ENCODE results near the gene HEPHL1. TPM values are rescaled to one million over a fixed set of nuclear protein-coding genes. Genes with fewer than 3 reads are reported as not detected.
"Not testable (repeated sequence)": the region's sequence is repeated elsewhere in the genome, so short reads cannot be mapped to it uniquely, and the experiment has no call there.

HEPHL1 gene
- total RNA-seq, 1 donor from 2014 or later: not detected

DNA sequence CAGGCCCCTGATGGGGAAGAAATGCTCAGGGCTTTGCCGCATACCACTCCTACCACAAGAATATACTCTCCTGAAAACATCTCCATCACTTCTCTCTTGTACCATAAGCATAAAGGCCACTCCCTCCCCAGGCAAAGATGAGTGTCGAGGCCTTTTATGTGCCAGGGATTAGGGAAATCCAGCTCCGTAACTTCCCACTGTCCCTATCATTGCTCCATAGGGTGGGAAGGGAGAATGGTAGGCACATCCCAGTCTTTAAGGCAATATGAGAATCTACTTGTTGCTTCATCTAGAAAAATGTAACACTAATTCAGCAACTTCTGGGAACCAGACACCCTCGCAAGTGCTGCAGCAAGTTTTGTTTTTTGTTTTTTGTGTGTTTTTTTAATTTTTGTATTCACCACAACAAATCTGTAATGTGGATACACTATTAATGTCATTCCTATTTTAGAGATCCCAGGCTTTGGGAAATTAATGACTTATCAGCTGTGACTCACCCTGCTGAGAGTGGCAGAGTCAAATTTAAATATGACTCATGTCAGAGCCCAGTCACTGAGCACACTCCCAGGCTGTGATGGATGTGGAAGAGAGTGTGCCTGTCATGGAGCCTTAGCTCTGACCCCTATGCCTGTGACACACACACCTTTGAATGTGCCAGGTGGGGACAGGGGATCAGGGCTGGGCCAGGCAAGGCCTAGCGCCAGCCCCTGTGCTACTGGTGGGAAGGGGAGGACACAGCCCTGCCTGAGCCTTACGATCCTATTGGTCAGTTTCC, 130.9 kb downstream of the HEPHL1 start:
- peak; percentile 84 to 93 for ATAC-seq
- Histone ChIP-seq H3K4me3 (no peak overlapping the region), H3K4me1 (peaks cover 42% of the 10 kb centered on the region), H3K27ac (no peak overlapping the region), H3K36me3 (peaks cover 6% of the 10 kb centered on the region), H3K27me3 (ENCODE audit: low read depth) (no peaks in the 10 kb centered on the region), H3K9me3 (no peaks in the 10 kb centered on the region)
- no peak for DNase-seq
- intact Hi-C loops (cut with DNase I): no loop called here
- TF ChIP-seq, protein P1, sequence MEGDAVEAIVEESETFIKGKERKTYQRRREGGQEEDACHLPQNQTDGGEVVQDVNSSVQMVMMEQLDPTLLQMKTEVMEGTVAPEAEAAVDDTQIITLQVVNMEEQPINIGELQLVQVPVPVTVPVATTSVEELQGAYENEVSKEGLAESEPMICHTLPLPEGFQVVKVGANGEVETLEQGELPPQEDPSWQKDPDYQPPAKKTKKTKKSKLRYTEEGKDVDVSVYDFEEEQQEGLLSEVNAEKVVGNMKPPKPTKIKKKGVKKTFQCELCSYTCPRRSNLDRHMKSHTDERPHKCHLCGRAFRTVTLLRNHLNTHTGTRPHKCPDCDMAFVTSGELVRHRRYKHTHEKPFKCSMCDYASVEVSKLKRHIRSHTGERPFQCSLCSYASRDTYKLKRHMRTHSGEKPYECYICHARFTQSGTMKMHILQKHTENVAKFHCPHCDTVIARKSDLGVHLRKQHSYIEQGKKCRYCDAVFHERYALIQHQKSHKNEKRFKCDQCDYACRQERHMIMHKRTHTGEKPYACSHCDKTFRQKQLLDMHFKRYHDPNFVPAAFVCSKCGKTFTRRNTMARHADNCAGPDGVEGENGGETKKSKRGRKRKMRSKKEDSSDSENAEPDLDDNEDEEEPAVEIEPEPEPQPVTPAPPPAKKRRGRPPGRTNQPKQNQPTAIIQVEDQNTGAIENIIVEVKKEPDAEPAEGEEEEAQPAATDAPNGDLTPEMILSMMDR (IDR thresholded peaks at IDR 0.05): no peak

DNA sequence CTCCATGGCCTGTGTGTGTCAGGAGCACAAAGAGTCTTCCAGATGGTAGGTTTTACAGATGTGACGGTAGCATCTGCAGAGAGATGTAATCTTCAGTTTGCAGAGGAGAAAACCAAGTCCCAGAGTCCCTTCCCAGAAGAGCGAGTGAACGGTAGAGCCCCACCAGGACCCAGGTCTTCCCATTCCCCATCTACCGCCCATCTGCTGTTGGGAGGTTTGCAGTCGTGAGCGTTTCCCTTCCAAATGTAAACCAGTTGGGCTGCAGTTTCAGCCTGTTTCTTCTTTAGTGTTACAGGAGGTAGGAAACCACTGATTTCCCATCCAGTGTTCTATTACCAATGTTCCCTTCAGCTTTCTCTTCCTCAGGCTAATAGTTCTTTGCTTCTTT, 131.5 kb downstream of the HEPHL1 start:
- DNase-seq (no peak), ATAC-seq (no peak)
- Histone ChIP-seq H3K27me3 (ENCODE audit: low read depth) (no peaks in the 10 kb centered on the region), H3K9me3 (no peaks in the 10 kb centered on the region), H3K4me3 (no peak overlapping the region), H3K36me3 (peaks cover 6% of the 10 kb centered on the region), H3K4me1 (peaks cover 42% of the 10 kb centered on the region), H3K27ac (no peak overlapping the region)
- TF ChIP-seq, protein P1 (IDR thresholded peaks at IDR 0.05): no peak
- intact Hi-C loops (cut with DNase I): no loop called here

DNA sequence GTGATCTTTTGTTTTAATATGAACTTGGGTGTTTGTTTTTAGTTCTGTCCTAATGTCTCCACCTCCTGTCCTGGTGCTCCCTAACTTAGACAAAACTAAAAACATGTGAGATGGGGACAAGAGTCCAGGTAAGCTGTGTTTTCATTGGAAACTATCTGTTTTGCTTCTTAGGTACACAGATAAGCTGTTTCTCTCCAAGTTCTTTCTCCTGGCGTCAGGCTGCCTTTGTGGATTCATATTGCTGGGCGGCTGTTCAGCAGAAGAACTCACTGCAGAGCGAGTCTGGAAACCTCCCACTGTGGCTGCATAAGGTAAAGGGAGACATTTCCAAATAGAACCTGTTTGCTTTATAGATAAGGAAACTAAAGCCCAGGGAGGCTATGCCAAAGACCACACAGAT, 132.2 kb downstream of the HEPHL1 start:
- intact Hi-C loops (cut with DNase I): no loop called here
- Histone ChIP-seq H3K36me3 (peaks cover 6% of the 10 kb centered on the region), H3K4me1 (peaks cover 42% of the 10 kb centered on the region), H3K4me3 (no peak overlapping the region), H3K27me3 (ENCODE audit: low read depth) (no peaks in the 10 kb centered on the region), H3K9me3 (no peaks in the 10 kb centered on the region), H3K27ac (no peak overlapping the region)
- DNase-seq: no peak
- ATAC-seq: no peak
- TF ChIP-seq, protein P1 (IDR thresholded peaks at IDR 0.05): no peak

DNA sequence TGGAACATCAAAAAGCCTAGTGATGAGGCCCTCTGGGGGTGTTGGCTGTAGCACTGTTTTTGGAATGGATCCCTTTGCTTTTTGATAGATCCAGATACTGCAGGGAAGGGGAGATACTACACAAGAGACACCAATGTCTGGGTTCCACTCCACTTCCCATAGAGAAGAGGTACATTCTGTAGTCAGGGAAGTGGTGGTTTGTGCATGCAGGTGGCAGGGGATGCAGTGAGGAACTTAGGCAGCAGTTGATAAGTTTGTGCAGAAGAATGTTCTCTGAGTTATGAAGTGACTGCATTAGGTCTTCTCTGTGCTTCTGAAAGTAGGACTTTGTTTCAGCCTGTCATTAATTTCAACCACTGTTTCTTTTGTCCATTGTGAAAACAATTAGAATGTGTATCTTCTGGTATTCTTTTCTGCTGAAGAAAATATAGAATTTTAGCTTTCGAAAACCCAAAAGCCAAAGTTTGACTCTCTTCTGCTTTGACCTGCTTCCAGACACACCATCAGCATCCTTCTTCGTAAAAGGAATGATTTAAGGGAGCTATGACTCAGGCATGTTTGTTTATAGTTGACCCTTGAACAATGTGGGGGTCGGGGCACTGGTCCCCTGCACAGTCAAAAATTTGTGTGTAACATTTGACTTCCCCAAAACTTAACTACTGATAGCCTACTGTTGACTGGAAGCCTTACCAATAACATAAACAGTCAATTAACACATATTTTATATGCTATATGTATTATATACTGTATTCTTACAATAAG, 133.1 kb downstream of the HEPHL1 start:
- no peaks in the 10 kb centered on the region for H3K27me3 ChIP-seq (ENCODE audit: low read depth)
- no peaks in the 10 kb centered on the region for H3K9me3 ChIP-seq
- H3K36me3 ChIP-seq: peaks cover 6% of the 10 kb centered on the region
- DNase-seq (no peak), ATAC-seq (no peak)
- peaks cover 35% of the 10 kb centered on the region for H3K4me1 ChIP-seq
- H3K27ac ChIP-seq: no peak overlapping the region
- intact Hi-C loops (cut with DNase I): no loop called here
- no peak overlapping the region for H3K4me3 ChIP-seq
- TF ChIP-seq, protein P1 (IDR thresholded peaks at IDR 0.05): no peak

DNA sequence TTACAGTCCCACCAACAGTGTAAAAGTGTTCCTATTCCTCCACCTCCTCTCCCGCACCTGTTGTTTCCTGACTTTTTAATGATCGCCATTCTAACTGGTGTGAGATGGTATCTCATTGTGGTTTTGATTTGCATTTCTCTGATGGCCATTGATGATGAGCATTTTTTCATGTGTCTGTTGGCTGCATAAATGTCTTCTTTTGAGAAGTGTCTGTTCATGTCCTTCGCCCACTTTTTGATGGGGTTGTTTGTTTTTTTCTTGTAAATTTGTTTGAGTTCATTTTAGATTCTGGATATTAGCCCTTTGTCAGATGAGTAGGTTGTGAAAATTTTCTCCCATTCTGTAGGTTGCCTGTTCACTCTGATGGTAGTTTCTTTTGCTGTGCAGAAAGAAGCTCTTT, 136.2 kb downstream of the HEPHL1 start:
- not testable (repeated sequence) for ATAC-seq

More for the DNA sequence above, 136.2 kb downstream of the HEPHL1 start:
- H3K36me3 ChIP-seq; intact Hi-C loops (cut with DNase I); H3K27me3 ChIP-seq (ENCODE audit: low read depth); H3K9me3 ChIP-seq; DNase-seq; H3K4me1 ChIP-seq; H3K27ac ChIP-seq; H3K4me3 ChIP-seq: not testable (repeated sequence)

Other genes starting within 250 kb of the HEPHL1 start
- gene MED17, start 237.1 kb upstream of the HEPHL1 start, total RNA-seq: 30.8 TPM
- gene VSTM5, start 170.7 kb upstream of the HEPHL1 start, total RNA-seq: not detected
- gene PANX1, start 107.5 kb downstream of the HEPHL1 start, total RNA-seq: 17.0 TPM

All from lower lobe of right lung (tissue), 2 donors.